ENCODE data around the gene MCM3AP.
"Not testable (repeated sequence)": the region's sequence is repeated elsewhere in the genome, so short reads cannot be mapped to it uniquely, and the experiment has no call there.

MCM3AP gene

GRCh38 chr21:46202592-46203202 lies 82.7 kb downstream of the MCM3AP start:
- ATAC-seq = no peak
- TF ChIP-seq RARB (CRISPR knock-in tag; IDR thresholded peaks at IDR 0.05) (no peak), TSHZ2 (CRISPR knock-in tag; IDR thresholded peaks at IDR 0.05) (no peak)

- ATAC-seq = not testable (repeated sequence)
Observed at GRCh38 chr21:46200877-46201803, 84.3 kb downstream of the MCM3AP start.

GRCh38 chr21:46199436-46200373 lies 85.7 kb downstream of the MCM3AP start:
- ATAC-seq = no peak
- TF ChIP-seq ZC3H10 (CRISPR knock-in tag; IDR thresholded peaks at IDR 0.05) (no peak), CSRNP3 (CRISPR knock-in tag; IDR thresholded peaks at IDR 0.05) (no peak), ZNF565 (CRISPR knock-in tag; conservative IDR thresholded peaks at IDR 0.05; ENCODE audit: low read depth) (no peak), TOX (CRISPR knock-in tag; IDR thresholded peaks at IDR 0.05; ENCODE audit: borderline replicate concordance) (no peak), ZNF8 (CRISPR knock-in tag; IDR thresholded peaks at IDR 0.05) (peak; percentile 91)

GRCh38 chr21:46196733-46197132 lies 88.7 kb downstream of the MCM3AP start:
- TF ChIP-seq ZC3H10 (CRISPR knock-in tag; IDR thresholded peaks at IDR 0.05) = no peak
- TF ChIP-seq TCF4 (CRISPR knock-in tag; IDR thresholded peaks at IDR 0.05; ENCODE audit: borderline replicate concordance) = no peak
- no peak for TF ChIP-seq TSHZ2 (CRISPR knock-in tag; IDR thresholded peaks at IDR 0.05)
- no peak for TF ChIP-seq ZFP3 (CRISPR knock-in tag; IDR thresholded peaks at IDR 0.05)
- TF ChIP-seq RARB (CRISPR knock-in tag; IDR thresholded peaks at IDR 0.05) = no peak
- TF ChIP-seq POU6F1 (CRISPR knock-in tag; IDR thresholded peaks at IDR 0.05; ENCODE audit: borderline replicate concordance, low read depth) = no peak
- TF ChIP-seq CSRNP3 (CRISPR knock-in tag; IDR thresholded peaks at IDR 0.05) = no peak
- TF ChIP-seq ZNF565 (CRISPR knock-in tag; conservative IDR thresholded peaks at IDR 0.05; ENCODE audit: low read depth) = no peak
- no peak for TF ChIP-seq GLIS3 (CRISPR knock-in tag; IDR thresholded peaks at IDR 0.05)
- no peak for TF ChIP-seq SNAI2 (CRISPR knock-in tag; IDR thresholded peaks at IDR 0.05)
- ATAC-seq = no peak
